HG03558 (cell line): Measurements from ENCODE around the gene TMEM163.

Experiments used
- ATAC-seq: cut with Tn5 transposase; IDR thresholded peaks from one replicate; pipeline ENCODE4 v1.9.1; 2021; ENCODE audit warnings: moderate number of reproducible peaks; ENCODE audit not compliant: unreplicated experiment; ENCODE audit errors: extremely low read depth

TMEM163 gene

GRCh38 chr2:134694411-134694810, 24.4 kb downstream of the TMEM163 start:
- no peak for ATAC-seq

GRCh38 chr2:134693359-134694330, 25.2 kb downstream of the TMEM163 start:
- ATAC-seq: no peak

GRCh38 chr2:134692499-134692898, 26.3 kb downstream of the TMEM163 start:
- no peak for ATAC-seq

DNA sequence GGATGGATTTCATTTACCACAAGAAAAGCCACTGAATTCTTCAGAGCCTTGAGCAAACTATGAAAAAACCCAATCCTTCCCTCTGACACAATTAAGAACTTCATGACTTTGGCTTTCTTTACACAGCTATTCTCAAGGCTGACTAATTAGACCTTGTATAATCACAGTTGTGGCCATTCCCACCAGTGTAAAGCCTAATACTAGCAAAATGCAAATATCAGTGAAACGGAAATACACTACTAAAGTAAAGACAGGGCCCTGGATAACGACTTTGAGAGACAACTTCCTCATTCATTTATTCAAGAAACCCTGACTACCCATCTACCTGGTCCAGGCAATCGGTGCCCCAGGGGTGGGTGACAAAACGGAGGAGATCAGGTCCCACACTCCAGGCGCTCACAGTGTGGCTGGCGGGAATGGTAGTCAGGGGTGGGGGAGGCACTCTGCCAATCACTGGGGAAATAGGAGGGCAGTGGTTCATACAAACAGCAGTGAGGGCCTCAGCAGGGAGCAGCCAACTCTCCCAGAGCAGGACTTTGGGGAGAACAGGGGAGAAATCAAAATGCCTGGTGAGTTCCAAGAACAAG, 28.1 kb downstream of the TMEM163 start:
- no peak for ATAC-seq

GRCh38 chr2:134689315-134689714, 29.5 kb downstream of the TMEM163 start:
- ATAC-seq: no peak

DNA sequence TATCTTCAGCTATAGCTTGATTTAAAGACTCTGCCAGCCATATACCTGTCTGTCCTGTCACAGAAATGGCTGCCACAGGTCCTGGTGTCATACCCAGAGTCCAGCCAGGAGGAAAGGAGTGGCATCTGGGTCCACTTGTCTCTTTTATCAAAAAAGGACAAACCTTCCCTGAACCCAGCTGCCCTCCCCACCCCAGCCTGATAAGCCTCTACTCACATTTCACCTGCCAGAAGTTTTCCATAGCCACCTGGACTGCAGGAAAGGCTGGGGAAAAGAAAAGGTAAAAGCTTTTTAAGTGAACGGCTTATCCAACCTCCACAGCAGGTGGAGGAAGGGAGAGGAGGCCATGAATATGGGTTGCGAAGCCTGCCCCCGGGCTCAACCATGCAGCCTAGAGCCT, 32.8 kb downstream of the TMEM163 start:
- ATAC-seq: no peak

DNA sequence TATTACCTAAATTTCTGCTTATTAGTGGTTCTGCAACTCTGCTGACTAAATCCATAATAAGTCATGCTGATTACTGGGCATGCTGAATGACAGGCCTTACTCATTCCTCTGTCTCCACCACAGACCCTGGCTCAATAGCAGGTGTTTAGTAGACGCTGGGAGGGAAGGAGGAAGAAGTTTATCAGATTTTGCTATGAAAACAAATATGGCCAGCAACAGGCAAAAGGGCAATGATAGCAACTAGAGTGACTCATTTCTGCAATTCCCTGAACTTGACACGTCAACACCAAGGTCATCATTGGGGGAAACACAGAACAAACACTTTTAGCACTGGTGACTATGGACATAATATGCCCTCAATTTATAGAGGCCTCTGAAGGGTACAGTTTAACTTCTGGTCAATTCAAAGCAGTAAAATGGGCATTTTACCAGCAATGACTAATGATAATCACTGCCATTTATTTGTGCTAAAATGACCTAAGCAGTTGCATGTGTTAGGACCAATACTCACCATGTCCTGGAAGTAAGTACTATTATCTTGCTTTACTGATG, 35.2 kb downstream of the TMEM163 start:
- ATAC-seq: peak; percentile 62

DNA sequence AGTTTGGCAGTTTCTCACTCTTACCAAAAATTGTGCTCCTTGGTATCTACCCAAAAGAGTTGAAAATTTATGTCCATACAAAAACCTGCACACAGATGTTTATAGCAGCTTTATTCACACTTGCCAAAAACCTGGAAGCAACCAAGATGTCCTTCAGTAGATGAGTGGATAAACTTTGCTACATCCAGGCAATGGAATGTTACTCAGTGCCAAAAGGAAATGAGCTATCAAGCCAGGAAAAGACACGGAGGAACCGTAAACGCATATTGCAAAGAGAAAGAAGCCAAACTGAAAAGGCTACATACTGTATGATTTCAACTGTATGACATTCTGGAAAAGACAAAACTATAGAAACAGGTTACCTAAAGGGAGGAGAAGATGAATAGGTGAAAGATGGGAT, 36.1 kb downstream of the TMEM163 start:
- ATAC-seq: no peak

DNA sequence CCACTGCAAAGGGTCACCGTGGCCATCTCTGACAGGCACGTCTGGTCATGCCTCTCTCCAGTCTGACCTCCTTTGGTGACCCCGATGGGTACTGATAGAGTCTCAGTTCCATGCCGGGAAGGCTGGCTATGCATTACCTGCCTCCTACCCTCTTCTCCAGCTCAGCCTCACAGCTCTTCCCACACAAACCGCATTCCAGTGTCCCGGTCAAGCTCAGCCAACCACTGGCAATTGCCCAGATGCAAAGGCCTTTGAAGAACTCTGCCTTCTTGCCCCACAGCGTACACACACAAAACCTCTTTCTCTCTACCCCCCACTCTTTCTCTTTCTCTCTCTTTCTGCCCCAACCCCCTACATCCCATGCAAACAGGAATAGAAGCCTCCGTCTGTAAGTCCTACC, 37.6 kb downstream of the TMEM163 start:
- ATAC-seq: no peak

DNA sequence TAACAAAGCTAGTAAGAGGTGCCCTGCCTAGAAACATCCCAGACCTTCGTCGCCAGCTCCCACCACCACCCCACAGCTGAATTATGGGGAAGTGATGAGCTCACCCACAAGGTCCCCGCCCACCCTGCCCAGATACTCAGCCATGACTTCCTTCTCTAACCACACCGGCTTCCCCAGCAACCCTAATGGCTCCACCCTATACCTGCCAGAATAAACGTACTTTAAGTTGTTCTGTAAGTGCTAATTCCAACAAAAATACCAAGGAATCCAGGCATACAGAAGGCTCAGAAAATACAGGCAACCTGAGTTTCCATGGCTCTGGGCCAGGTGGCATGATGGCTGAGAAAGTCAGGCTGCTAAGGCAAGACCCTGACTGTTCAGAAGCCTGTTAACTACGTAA, 39.1 kb downstream of the TMEM163 start:
- ATAC-seq: no peak

- ATAC-seq: no peak
Observed at GRCh38 chr2:134679294-134679693, 39.5 kb downstream of the TMEM163 start.

- ATAC-seq: no peak
Observed at GRCh38 chr2:134677856-134678756, 40.7 kb downstream of the TMEM163 start.

DNA sequence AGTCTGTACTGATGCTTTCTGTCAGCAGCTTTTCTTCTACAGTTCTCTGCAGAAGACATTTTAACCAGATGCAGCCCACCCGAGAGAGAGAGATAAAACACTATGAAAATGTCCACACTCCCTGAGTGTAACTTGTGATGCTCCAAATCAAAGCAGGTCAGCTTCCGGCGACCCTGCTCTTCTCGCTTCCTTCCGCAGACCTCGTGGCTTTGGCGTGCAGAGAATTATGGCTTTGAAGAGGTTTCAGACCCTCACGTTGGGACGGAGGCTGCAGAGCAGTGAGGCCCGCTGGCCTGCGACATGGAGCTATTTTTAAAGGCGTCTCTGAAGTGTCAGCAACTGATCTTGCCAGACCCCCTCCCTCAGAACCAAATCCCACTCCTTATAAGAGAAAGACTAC, 41.8 kb downstream of the TMEM163 start:
- no peak for ATAC-seq

GRCh38 chr2:134675314-134675713, 43.5 kb downstream of the TMEM163 start:
- ATAC-seq: no peak

DNA sequence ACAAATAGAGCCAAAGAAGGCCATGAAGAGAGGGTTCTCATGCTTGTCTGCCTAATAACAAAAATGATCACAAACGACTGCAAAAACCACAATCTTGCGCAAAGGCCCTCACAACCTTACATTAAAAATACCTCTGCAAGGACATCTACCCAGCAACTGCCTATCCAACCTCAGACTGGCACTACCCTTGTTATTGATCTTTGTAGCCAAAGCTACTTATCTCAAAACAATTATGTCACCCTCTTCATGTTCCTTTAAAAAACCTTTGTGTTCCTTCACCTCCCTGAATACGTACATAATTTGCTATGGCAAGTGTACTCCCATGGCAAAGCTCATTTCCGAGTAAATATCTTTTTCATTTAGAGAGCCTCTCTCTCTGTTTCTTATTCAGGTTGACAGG, 44.1 kb downstream of the TMEM163 start:
- ATAC-seq: no peak

DNA sequence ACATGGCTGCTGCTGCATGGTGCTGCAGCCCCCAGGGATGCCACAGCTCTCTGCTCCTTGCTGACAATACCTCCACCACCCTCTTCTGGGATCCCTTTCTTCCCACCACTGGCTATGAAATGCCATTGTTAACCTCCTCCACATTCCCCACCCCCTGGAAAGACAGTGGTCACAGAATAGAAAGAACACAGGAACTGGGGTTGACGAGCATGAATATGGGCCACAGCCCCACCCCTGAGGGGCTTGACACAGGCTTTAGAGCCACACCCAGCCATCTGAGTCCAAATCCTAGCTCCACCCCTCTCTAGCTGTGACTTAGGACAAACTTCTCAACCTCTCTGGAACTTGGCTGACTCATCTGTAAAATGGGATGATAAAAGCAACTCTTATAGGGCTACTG, 47.3 kb downstream of the TMEM163 start:
- ATAC-seq: no peak

GRCh38 chr2:134670955-134671354, 47.8 kb downstream of the TMEM163 start:
- no peak for ATAC-seq

- no peak for ATAC-seq
Observed at GRCh38 chr2:134669731-134670669, 48.8 kb downstream of the TMEM163 start.

DNA sequence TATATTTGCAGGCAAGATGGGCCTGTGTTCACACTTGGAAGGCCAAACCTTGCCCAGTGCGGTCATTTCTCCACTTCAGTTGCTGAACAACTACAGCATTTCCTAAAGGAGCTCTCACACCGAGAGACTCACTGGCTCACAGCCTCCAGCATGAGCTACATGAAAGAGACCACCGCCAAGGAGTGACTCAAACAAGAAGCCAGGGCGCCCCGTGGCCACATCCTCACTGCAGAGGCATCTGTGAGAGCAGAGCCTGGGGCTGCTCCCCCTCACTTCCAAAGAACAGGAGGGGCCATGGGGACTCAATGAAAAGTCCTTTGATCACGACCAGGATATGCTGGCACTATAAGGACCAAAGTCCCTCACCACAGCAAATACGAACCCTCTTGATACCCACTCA, 50.0 kb downstream of the TMEM163 start:
- ATAC-seq: no peak
